Vagina (tissue), 2 donors: Measurements from ENCODE around the gene TTLL11.

Source experiments
- CTCF ChIP-seq, 3 experiments: fragments of 450-650 bp in 2 of 3; fragments of 200-600 bp in 1 of 3; sonication (generic) in 1 of 3; IDR thresholded peaks; one replicate each; pipeline ENCODE4 v1.5.1; 2017 to 2019; ENCODE audit warnings: antibody characterized with exemption in 3 of 3, mild to moderate bottlenecking in 2 of 3, moderate library complexity in 2 of 3
- POLR2AphosphoS5 ChIP-seq, 2 donors: sonication (generic); formaldehyde crosslinking; IDR thresholded peaks; one replicate each; pipeline ENCODE4 v1.9.0; 2017; ENCODE audit warnings: antibody characterized with exemption in 2 of 2, mild to moderate bottlenecking in 2 of 2, low read depth in 1 of 2; ENCODE audit not compliant: insufficient read depth in 1 of 2

GRCh38 chr9:122115176-122116035, 22.3 kb upstream of the TTLL11 start:
- TF ChIP-seq CTCF (IDR thresholded peaks at IDR 0.05): no peak
- TF ChIP-seq POLR2AphosphoS5 (IDR thresholded peaks at IDR 0.05; ENCODE audit: insufficient read depth in 1 of 2, low read depth in 1 of 2): no peak
